Activated T-cell treated with anti-CD3 and anti-CD28 coated beads for 1 hour (primary cell): ENCODE data around the gene FLNC.

ENCODE experiments used
- DNase-seq: peaks from one replicate; pipeline ENCODE4 v3.0.0-alpha.2; 2020; ENCODE audit warnings: low read depth

FLNC gene

GRCh38 chr7:128863433-128863989 lies 33.3 kb downstream of the FLNC start:
- peak; percentile 20 for DNase-seq

GRCh38 chr7:128865303-128865702 lies 35.1 kb downstream of the FLNC start:
- no peak for DNase-seq

GRCh38 chr7:128865996-128866877 lies 36.0 kb downstream of the FLNC start:
- DNase-seq: no peak

- no peak for DNase-seq
These were observed 37.0 kb downstream of the FLNC start for GRCh38 chr7:128867241-128867640.

- no peak for DNase-seq
These were observed 37.8 kb downstream of the FLNC start for GRCh38 chr7:128867842-128868623.

- no peak for DNase-seq
These were observed 38.5 kb downstream of the FLNC start for GRCh38 chr7:128868624-128869137.

GRCh38 chr7:128869138-128869943 lies 39.1 kb downstream of the FLNC start:
- peak; percentile 19 for DNase-seq

- no peak for DNase-seq
These were observed 39.7 kb downstream of the FLNC start for GRCh38 chr7:128869944-128870285.

- no peak for DNase-seq
These were observed 40.8 kb downstream of the FLNC start for GRCh38 chr7:128871050-128871449.

GRCh38 chr7:128872394-128872824 lies 42.2 kb downstream of the FLNC start:
- DNase-seq: no peak

- DNase-seq: no peak
These were observed 43.0 kb downstream of the FLNC start for GRCh38 chr7:128873234-128873633.

GRCh38 chr7:128874140-128875031 lies 44.2 kb downstream of the FLNC start:
- DNase-seq: no peak

GRCh38 chr7:128875523-128875948 lies 45.3 kb downstream of the FLNC start:
- DNase-seq: no peak

- no peak for DNase-seq
These were observed 45.9 kb downstream of the FLNC start for GRCh38 chr7:128876127-128876526.

- no peak for DNase-seq
These were observed 46.4 kb downstream of the FLNC start for GRCh38 chr7:128876586-128876977.

- DNase-seq: no peak
These were observed 47.0 kb downstream of the FLNC start for GRCh38 chr7:128876978-128877755.

GRCh38 chr7:128877756-128878120 lies 47.5 kb downstream of the FLNC start:
- no peak for DNase-seq

GRCh38 chr7:128878226-128879105 lies 48.3 kb downstream of the FLNC start:
- DNase-seq: no peak

GRCh38 chr7:128879461-128879938 lies 49.3 kb downstream of the FLNC start:
- DNase-seq: no peak
